VCaP (cell line): ENCODE data around the gene NOX4.

Experiments used
- H3K27ac ChIP-seq: fragments of 450-650 bp; 2 replicates; pipeline ENCODE4 v1.5.1; 2017
- CTCF ChIP-seq: fragments of 450-650 bp; conservative IDR thresholded peaks from 2 replicates; pipeline ENCODE4 v1.5.1; 2017; ENCODE audit warnings: mild to moderate bottlenecking, moderate library complexity

The NOX4 gene

DNA sequence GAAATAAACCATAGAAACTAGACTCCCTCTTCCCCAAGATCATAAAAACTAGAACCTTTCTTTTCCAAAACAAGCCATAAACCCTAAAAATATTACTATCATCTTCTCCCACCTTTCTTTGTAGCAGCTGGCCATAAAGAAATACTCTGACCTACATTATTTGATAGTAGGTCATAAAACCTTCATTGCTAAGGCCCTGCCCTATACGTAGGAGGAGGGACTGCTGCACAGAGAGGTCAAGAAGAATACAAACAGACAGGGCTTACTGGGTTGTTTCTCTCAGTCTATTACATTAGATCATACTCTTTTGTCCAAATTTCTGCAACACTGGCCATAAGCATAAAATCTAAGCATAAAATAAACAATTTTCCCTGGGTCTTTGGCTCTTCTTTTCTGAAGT lies 212.0 kb downstream of the NOX4 start:
- TF ChIP-seq CTCF = no peak
- no peak overlapping the region for H3K27ac ChIP-seq

GRCh38 chr11:89275966-89276365 lies 215.2 kb downstream of the NOX4 start:
- no peak for TF ChIP-seq CTCF
- no peak overlapping the region for H3K27ac ChIP-seq
